HFF-Myc (cell line): ENCODE measurements around the gene STRADB.

Source experiments
- DNase-seq: peaks from one replicate; pipeline ENCODE4 v3.0.0-alpha.2; 2011; ENCODE audit warnings: low read depth; ENCODE audit errors: extremely low read depth
- H3K4me3 ChIP-seq: replicated peaks from 2 replicates; pipeline ENCODE4 v1.5.1; 2011; ENCODE audit warnings: low read depth, mild to moderate bottlenecking, control low read depth, low read length
- CTCF ChIP-seq: IDR thresholded peaks from 2 replicates; pipeline ENCODE4 v1.5.1; 2012; ENCODE audit warnings: mild to moderate bottlenecking, low read depth, low read length, control low read depth; ENCODE audit errors: missing control alignments

Gene STRADB

GRCh38 chr2:201484805-201485204 lies 33.3 kb downstream of the STRADB start:
- DNase-seq = peak; percentile 80
- no peak overlapping the region for H3K4me3 ChIP-seq
- no peak for TF ChIP-seq CTCF

GRCh38 chr2:201490291-201490690 lies 38.8 kb downstream of the STRADB start:
- no peak for DNase-seq
- no peak overlapping the region for H3K4me3 ChIP-seq
- no peak for TF ChIP-seq CTCF

- H3K4me3 ChIP-seq = no peak overlapping the region
These were observed 45.2 kb downstream of the STRADB start for GRCh38 chr2:201496785-201497184.

GRCh38 chr2:201500534-201500933 lies 49.0 kb downstream of the STRADB start:
- peak; percentile 36 for DNase-seq
- TF ChIP-seq CTCF = no peak
- H3K4me3 ChIP-seq = no peak overlapping the region

More at GRCh38 chr2:201496785-201497184, 45.2 kb downstream of the STRADB start:
- DNase-seq = no peak
- no peak for TF ChIP-seq CTCF

GRCh38 chr2:201502713-201503112 lies 51.2 kb downstream of the STRADB start:
- DNase-seq = no peak
- no peak overlapping the region for H3K4me3 ChIP-seq
- TF ChIP-seq CTCF = no peak

- no peak for TF ChIP-seq CTCF
- no peak for DNase-seq
- H3K4me3 ChIP-seq = no peak overlapping the region
These were observed 56.2 kb downstream of the STRADB start for GRCh38 chr2:201507725-201508124.

- TF ChIP-seq CTCF = no peak
- DNase-seq = no peak
These were observed 61.7 kb downstream of the STRADB start for GRCh38 chr2:201513271-201513670.

More at GRCh38 chr2:201513271-201513670, 61.7 kb downstream of the STRADB start:
- H3K4me3 ChIP-seq = no peak overlapping the region
